HG03159 (cell line): ENCODE measurements around the gene PLXNB1.
A peak's percentile ranks its signal among the peaks of the same experiment; 100 is the strongest.
"Not testable (repeated sequence)": the region's sequence is repeated elsewhere in the genome, so short reads cannot be mapped to it uniquely, and the experiment has no call there.

Experiments
- ATAC-seq: cut with Tn5 transposase; IDR thresholded peaks from one replicate; pipeline ENCODE4 v1.9.1; 2021; ENCODE audit warnings: mild to moderate bottlenecking, moderate library complexity; ENCODE audit not compliant: unreplicated experiment

PLXNB1 gene

GRCh38 chr3:48429960-48430707 is at the start of gene PLXNB1:
TSS of gene PLXNB1 (minus strand) at chr3:48430086. CDS start at chr3:48424611, 5,475 bp downstream.
- ATAC-seq = no peak

- ATAC-seq = no peak
Observed at GRCh38 chr3:48478626-48479555, 49.0 kb upstream of the PLXNB1 start.

DNA sequence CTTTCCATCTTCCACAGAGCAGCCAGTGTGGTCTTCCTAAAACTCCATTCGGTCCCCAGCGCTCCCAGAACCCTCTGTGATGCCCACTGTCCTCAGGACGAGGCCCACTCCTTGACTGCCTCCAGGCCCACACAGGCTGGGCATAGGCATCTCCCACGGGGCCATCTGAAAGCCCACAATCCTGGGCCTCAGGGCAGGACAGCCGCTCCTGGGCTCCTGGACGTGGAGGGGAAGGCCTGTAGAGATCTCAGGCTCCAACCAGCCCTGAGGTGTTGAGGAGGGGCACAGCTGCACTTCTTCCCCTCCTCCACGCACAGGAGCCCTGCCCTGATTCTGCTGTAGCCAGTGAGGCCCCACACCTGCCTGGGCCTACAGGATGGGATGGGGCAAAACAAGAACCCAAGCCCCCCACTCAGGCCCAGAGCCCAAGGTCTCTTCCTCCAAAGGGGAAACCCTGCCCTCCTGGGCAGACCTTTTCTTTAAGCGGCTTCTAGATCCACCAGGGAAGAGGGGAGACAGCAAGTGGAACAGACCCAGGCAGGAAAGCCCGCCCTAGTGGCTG is 48.2 kb upstream of the PLXNB1 start:
- no peak for ATAC-seq

DNA sequence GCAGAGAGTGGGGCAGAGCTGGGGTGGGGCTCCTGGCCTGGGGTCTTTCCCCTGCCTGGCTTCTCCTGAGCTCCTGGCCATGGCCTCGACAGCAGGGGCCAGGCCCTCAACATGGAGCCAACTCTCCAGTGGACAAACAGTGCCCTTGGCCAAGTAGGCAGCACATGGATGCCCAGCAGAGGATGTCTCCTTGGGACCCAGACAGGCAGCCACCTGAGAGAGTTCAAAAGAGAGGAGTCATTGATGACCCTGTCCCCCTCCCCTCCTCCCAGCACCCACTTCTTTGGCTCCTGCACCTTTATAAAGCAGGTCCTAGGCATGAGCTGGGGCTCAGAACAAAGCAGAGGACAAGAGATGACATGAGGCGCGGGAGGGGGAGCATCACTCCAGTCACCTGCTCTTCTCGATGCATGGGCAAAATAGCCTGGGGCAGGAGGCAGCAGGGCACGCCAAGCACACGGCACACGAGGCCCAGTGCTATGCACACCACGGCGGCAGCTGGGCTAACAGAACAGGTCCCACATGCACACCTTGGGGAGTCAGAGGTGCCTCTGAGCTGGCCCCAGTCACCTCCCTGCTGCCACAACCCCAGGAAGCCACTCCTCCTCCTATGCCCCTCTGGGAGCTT is 46.7 kb upstream of the PLXNB1 start:
- no peak for ATAC-seq

DNA sequence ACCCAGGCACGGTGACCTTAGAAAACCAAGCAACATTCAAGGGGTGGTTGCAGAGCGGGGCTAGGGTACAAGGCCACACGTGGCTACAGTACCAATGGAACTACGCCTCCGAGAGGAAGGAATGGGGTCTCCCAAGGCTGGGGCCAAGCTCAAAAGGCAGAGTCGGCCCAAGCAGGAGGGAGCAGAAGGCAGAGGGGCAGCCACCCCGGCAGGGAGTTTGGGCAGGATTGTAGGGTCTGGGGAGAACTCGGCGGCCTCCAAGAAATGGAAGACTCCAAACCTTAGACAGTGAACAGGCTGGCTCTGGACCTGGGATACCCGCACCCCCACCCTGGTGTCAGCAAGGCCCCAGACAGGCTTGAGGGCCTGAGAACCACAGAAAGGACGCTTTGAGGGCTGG is 45.3 kb upstream of the PLXNB1 start:
- no peak for ATAC-seq

DNA sequence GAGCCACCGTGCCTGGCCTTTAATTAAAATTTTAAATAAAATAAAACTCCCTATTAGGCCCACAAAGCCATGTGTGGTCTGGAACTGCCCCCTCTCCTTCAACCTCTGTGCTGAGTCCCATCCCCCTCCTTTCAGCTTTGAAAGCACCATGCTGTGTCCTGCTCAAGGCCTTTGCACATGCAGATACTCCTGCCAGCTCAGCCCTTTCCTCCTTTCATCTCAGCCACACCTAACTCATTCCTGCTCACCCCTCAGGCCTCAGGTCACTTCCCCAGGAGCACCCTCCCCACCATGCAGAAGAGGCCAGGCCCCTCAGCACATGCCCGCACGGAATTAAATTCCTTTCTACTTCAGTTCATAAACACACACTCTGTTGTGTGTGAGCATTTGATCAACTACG is 44.7 kb upstream of the PLXNB1 start:
- no peak for ATAC-seq

GRCh38 chr3:48474031-48474430 is 44.1 kb upstream of the PLXNB1 start:
- not testable (repeated sequence) for ATAC-seq

GRCh38 chr3:48473617-48473952 is 43.7 kb upstream of the PLXNB1 start:
- ATAC-seq = peak; percentile 1

DNA sequence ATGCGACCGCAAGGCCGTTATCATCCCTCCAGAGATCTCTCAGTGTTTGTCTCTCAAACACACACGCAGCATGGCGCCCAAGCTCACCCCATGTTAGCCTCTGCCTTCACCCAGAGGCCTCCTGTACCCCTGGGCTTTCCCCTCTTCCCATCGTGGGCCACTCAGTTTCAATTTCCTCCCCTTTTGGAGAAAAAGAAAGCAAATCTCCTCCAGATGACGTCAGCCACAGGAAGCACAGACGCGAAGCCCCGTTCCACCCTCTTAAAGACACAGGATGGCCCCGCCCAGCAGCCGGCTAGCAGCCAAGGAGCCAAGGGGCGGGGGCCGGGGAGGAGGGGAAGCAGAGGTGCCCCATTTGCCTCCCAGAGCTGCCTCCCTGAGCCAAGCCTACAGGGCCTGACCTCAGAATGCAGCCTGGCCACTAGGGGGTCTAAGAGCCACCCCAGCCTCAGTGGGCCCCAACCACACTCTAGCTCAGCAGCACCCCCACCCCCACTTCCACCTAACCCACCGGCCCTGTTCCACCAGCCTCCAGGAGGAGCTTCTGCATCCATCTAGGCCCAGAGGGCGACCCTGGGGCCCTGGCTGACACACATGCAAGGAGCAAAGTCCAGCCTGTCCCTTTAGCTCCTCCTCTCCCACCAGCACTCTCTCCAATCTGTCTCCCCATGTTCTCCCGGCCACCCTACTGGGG is 43.2 kb upstream of the PLXNB1 start:
- peak; percentile 80 for ATAC-seq

- no peak for ATAC-seq
Observed at GRCh38 chr3:48472673-48472922, 42.7 kb upstream of the PLXNB1 start.

DNA sequence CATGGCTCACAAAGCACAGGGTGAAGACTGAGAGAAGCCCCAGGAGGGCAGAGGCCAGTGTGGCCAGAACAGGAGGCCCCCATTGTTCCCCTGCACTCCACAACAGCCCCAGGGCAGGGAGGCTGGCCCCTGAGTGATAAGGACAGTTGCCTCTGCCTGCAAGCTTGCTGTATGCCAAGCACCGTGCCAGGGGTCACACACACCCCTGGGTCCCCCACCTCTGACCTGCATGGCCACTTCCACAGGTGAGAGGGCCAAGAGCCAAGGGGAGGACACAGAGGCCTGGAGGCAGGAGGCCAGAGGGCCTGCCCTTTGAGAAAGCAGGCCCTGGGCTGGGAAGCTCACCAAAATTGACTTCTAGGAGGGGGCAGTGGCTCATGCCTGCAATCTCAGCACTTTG is 40.4 kb upstream of the PLXNB1 start:
- no peak for ATAC-seq

- ATAC-seq = no peak
Observed at GRCh38 chr3:48469046-48469915, 39.4 kb upstream of the PLXNB1 start.

- no peak for ATAC-seq
Observed at GRCh38 chr3:48468329-48468731, 38.4 kb upstream of the PLXNB1 start.

GRCh38 chr3:48467473-48468267 is 37.8 kb upstream of the PLXNB1 start:
- no peak for ATAC-seq

GRCh38 chr3:48467110-48467454 is 37.2 kb upstream of the PLXNB1 start:
- ATAC-seq = no peak

GRCh38 chr3:48466386-48467109 is 36.7 kb upstream of the PLXNB1 start:
- peak; percentile 7 for ATAC-seq

DNA sequence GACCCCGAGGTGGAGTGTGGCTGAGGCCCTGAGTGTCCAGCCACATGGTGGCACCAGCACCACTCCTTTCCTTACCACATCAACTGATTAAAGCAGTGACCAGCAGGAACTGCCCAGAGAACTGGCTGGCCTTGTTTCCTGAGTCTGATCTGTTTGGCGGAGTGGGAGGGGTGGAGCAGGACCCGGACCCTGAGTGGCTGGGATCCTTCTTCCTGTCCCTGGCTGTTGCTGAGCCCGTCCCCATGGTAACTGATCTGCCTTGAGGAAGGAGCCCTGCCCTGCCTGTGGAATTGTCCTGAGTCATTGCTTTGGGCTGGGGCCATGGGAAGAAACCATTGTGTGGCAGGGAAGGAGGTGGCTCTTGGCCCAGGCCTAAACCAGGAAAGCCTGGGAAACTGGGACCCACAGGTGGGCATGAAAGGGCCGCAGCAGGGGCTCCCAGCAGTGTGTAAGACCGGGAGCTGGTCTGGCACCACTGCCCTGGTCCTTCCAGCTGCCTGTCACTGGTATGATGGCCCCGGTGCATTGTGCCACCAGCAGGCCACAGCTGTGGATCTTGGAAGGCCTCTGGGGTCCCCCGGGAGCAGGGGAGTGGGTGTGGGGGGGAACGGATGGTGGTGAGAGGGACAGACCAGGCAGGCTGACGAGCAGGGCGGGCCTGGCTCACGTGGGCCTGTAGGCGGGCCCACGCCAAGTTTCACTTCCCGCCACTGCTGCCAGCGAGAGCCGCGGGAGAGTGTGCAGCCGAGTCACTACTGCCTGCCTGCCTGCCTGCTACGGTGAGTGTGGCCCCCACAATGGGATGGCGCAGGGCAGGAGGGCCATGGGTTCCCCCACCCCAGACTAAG is 35.9 kb upstream of the PLXNB1 start:
- peak; percentile 87 for ATAC-seq

DNA sequence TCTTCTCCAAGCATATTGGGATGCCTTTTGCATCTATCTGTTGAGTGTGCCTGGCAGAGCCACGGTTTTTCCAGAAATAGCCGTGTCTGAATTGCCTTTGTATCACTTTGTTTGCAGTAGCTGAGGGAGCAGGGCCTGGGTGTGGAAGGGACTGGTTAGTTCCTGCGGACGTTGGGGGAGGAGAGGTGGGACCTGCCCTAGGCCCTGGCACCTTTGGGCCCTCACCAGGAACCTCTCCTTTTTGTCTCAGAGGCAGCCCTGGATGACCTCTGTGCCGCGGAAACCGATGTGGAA is 35.3 kb upstream of the PLXNB1 start:
- no peak for ATAC-seq
